HCT116 (cell line): ENCODE results near the gene TSPAN15. TPM values are rescaled to one million over a fixed set of nuclear protein-coding genes. Genes with fewer than 3 reads are reported as not detected.

ENCODE experiments used
- ATAC-seq: fragments of 200-7000 bp; cut with Tn5 transposase; 2 replicates; pipeline ENCODE4 v1.9.1; 2020; ENCODE audit warnings: mild to moderate bottlenecking, moderate library complexity
- BruUV-seq: library from RNA; stranded (reverse); fragments of 400-500 nt; replicated peaks from 2 replicates; lab custom pipeline; 2021; lab: Mats Ljungman, UMichigan
- CTCF ChIA-PET: fragments of 300-600 bp; sonication (Branson Sonifier 250); formaldehyde crosslinking; loops from one replicate; lab custom pipeline; 2021; ENCODE audit warnings: antibody characterized with exemption; lab: Charles Lee
- POLR2A ChIA-PET: fragments of 300-600, 350-600 bp; sonication (Branson Sonifier 250); formaldehyde crosslinking; loops from one replicate; lab custom pipeline; 2021; ENCODE audit warnings: antibody characterized with exemption; lab: Charles Lee
- RAD21 ChIA-PET, 2 experiments: fragments of 300-600 bp; sonication (Branson Sonifier 250); formaldehyde crosslinking; loops; one replicate each; lab custom pipeline; 2023; ENCODE audit warnings: low total read pairs in 2 of 2; ENCODE audit not compliant: uncharacterized antibody in 2 of 2, unreplicated experiment in 2 of 2, low non-redundant PET in 1 of 2; lab: Charles Lee
- DNase-seq: peaks from one replicate; pipeline ENCODE4 v3.0.0-alpha.2; 2010; ENCODE audit warnings: low read depth, low spot score
- H2AFZ ChIP-seq: fragments of 200-600 bp; shearing (Covaris generic), sonication (generic); 2 replicates; pipeline ENCODE4 v1.6.1; 2017; ENCODE audit warnings: low read depth, mixed run types, mixed read lengths, antibody characterized with exemption, low read length; ENCODE audit not compliant: poor library complexity, severe bottlenecking
- H3K27ac ChIP-seq: 2 replicates; pipeline ENCODE4 v1.5.1; 2012; ENCODE audit warnings: low read depth, low read length
- H3K27me3 ChIP-seq: fragments of 200-600 bp; sonication (generic); 2 replicates; pipeline ENCODE4 v1.6.1; 2016; ENCODE audit warnings: mixed run types, low read length, mixed read lengths; ENCODE audit not compliant: insufficient read depth
- H3K36me3 ChIP-seq, 2 experiments: fragments of 200-500 bp in 1 of 2; fragments of 200-600 bp in 1 of 2; sonication (Bioruptor generic) in 1 of 2; sonication (generic) in 1 of 2; 2 replicates each; pipeline versions ENCODE4 v1.5.1 to v1.6.1; 2014 to 2016; ENCODE audit warnings: low read length in 2 of 2, inconsistent platforms in 1 of 2, mixed read lengths in 1 of 2, mixed run types in 1 of 2; ENCODE audit not compliant: insufficient read depth in 2 of 2, control insufficient read depth in 1 of 2
- H3K4me1 ChIP-seq, 2 experiments: fragments of 200-600 bp in 1 of 2; sonication (generic) in 1 of 2; 2 replicates each; pipeline versions ENCODE4 v1.5.1 to v1.6.1; 2012 to 2017; ENCODE audit warnings: low read length in 2 of 2, inconsistent platforms in 1 of 2, mild to moderate bottlenecking in 1 of 2, mixed read lengths in 1 of 2, mixed run types in 1 of 2, moderate library complexity in 1 of 2; ENCODE audit not compliant: insufficient read depth in 2 of 2, control insufficient read depth in 1 of 2
- H3K4me2 ChIP-seq: fragments of 200-600 bp; sonication (generic); 2 replicates; pipeline ENCODE4 v1.6.1; 2017; ENCODE audit warnings: mixed run types, low read length, mixed read lengths
- H3K4me3 ChIP-seq, 2 experiments: fragments of 200-600 bp in 1 of 2; sonication (generic) in 1 of 2; replicated peaks in 1 of 2; 2 replicates each; pipeline ENCODE4 v1.5.1; 2011 to 2016; ENCODE audit warnings: low read length in 2 of 2, control low read depth in 1 of 2, low read depth in 1 of 2, mild to moderate bottlenecking in 1 of 2, mixed read lengths in 1 of 2, mixed run types in 1 of 2
- H3K79me2 ChIP-seq: fragments of 200-600 bp; sonication (generic); 2 replicates; pipeline ENCODE4 v1.6.1; 2017; ENCODE audit warnings: mild to moderate bottlenecking, mixed run types, low read length, moderate library complexity, mixed read lengths; ENCODE audit not compliant: insufficient read depth
- H3K9ac ChIP-seq: fragments of 200-600 bp; sonication (generic); 2 replicates; pipeline ENCODE4 v1.6.1; 2016; ENCODE audit warnings: low read length, mixed read lengths
- H3K9me2 ChIP-seq: fragments of 200-600 bp; sonication (generic), shearing (Covaris generic); 2 replicates; pipeline ENCODE4 v1.6.1; 2017; ENCODE audit warnings: mixed run types, mild to moderate bottlenecking, moderate library complexity; ENCODE audit not compliant: insufficient read depth
- H3K9me3 ChIP-seq, 2 experiments: fragments of 200-500 bp in 1 of 2; fragments of 200-600 bp in 1 of 2; sonication (Bioruptor generic) in 1 of 2; sonication (generic) in 1 of 2; 2 replicates each; pipeline ENCODE4 v1.6.1; 2014 to 2017; ENCODE audit warnings: low read length in 2 of 2, mixed read lengths in 2 of 2, inconsistent platforms in 1 of 2, low read depth in 1 of 2, mild to moderate bottlenecking in 1 of 2, mixed run types in 1 of 2, moderate library complexity in 1 of 2; ENCODE audit not compliant: control insufficient read depth in 1 of 2, insufficient read depth in 1 of 2
- H4K20me1 ChIP-seq: fragments of 200-600 bp; sonication (generic), shearing (Covaris generic); 2 replicates; pipeline ENCODE4 v1.6.1; 2017; ENCODE audit warnings: mixed run types, mild to moderate bottlenecking, moderate library complexity; ENCODE audit not compliant: insufficient read depth
- CBX3 ChIP-seq: IDR thresholded peaks from 2 replicates; pipeline ENCODE4 v1.6.1; 2012; ENCODE audit warnings: low read depth
- CEBPB ChIP-seq: IDR thresholded peaks from 2 replicates; pipeline ENCODE4 v1.6.1; 2012; ENCODE audit warnings: low read depth
- EGR1 ChIP-seq: IDR thresholded peaks from 2 replicates; pipeline ENCODE4 v1.6.1; 2012; ENCODE audit warnings: low read depth
- ELF1 ChIP-seq: IDR thresholded peaks from 2 replicates; pipeline ENCODE4 v1.6.1; 2012; ENCODE audit warnings: low read depth, borderline replicate concordance
- FOSL1 ChIP-seq: IDR thresholded peaks from 2 replicates; pipeline ENCODE4 v1.6.1; 2012; ENCODE audit warnings: low read depth
- JUND ChIP-seq: IDR thresholded peaks from 2 replicates; pipeline ENCODE4 v1.6.1; 2012
- POLR2A ChIP-seq: IDR thresholded peaks from 2 replicates; pipeline ENCODE4 v1.7.0; 2011; ENCODE audit warnings: borderline replicate concordance; ENCODE audit not compliant: insufficient read depth, insufficient read length; ENCODE audit errors: extremely low read depth
- POLR2AphosphoS5 ChIP-seq: IDR thresholded peaks from 2 replicates; pipeline ENCODE4 v1.6.1; 2011; ENCODE audit warnings: mild to moderate bottlenecking, low read depth, low read length, moderate library complexity
- RAD21 ChIP-seq: IDR thresholded peaks from 2 replicates; pipeline ENCODE4 v1.6.1; 2012; ENCODE audit warnings: low read depth, mild to moderate bottlenecking
- SIN3A ChIP-seq: IDR thresholded peaks from 2 replicates; pipeline ENCODE4 v1.6.1; 2012; ENCODE audit warnings: low read depth
- SP1 ChIP-seq: IDR thresholded peaks from 2 replicates; pipeline ENCODE4 v1.6.1; 2012; ENCODE audit warnings: low read depth
- TCF7L2 ChIP-seq: IDR thresholded peaks from 2 replicates; pipeline ENCODE4 v1.7.0; 2011; ENCODE audit warnings: borderline replicate concordance, inconsistent platforms; ENCODE audit not compliant: insufficient read depth, insufficient read length; ENCODE audit errors: extremely low read depth
- YY1 ChIP-seq: IDR thresholded peaks from 2 replicates; pipeline ENCODE4 v1.6.1; 2011; ENCODE audit warnings: low read length, low read depth, moderate library complexity, mild to moderate bottlenecking; ENCODE audit not compliant: insufficient replicate concordance; ENCODE audit errors: extremely low read depth
- ZFX ChIP-seq: fragments of 450-650 bp; IDR thresholded peaks from 2 replicates; pipeline ENCODE4 v1.6.1; 2017
- intact Hi-C: fragments of 100-400 bp; cut with micrococcal nuclease; formaldehyde crosslinking; loops from 2 replicates; pipeline ENCODE4 v1.10.0; 2022
- total RNA-seq: library from RNA; stranded (reverse); gene quantifications from one replicate; pipeline ENCODE4 v1.2.1, GENCODE V29; 2021; ENCODE audit not compliant: unreplicated experiment
- TF ChIP-seq, protein P1 (sequence below), 3 experiments: fragments of 200-600 bp in 1 of 3; sonication (generic) in 1 of 3; IDR thresholded peaks in 2 of 3; conservative IDR thresholded peaks in 1 of 3; 2 replicates each; pipeline ENCODE4 v1.5.1; 2012 to 2017; ENCODE audit warnings: low read depth in 2 of 3, low read length in 2 of 3, antibody characterized with exemption in 1 of 3, borderline replicate concordance in 1 of 3, control low read depth in 1 of 3, mild to moderate bottlenecking in 1 of 3, mixed read lengths in 1 of 3, mixed run types in 1 of 3, moderate library complexity in 1 of 3; ENCODE audit not compliant: insufficient read depth in 1 of 3
- TF ChIP-seq, protein P2 (sequence below): IDR thresholded peaks from 2 replicates; pipeline ENCODE4 v1.6.1; 2011; ENCODE audit warnings: mild to moderate bottlenecking, low read length, moderate library complexity; ENCODE audit not compliant: insufficient replicate concordance; ENCODE audit errors: extremely low read depth
- TF ChIP-seq, protein P3 (sequence below): IDR thresholded peaks from 2 replicates; pipeline ENCODE4 v1.6.1; 2012; ENCODE audit warnings: low read depth

TSPAN15 gene
- total RNA-seq, 1 experiment from 2014 or later, result 16.0 TPM

DNA sequence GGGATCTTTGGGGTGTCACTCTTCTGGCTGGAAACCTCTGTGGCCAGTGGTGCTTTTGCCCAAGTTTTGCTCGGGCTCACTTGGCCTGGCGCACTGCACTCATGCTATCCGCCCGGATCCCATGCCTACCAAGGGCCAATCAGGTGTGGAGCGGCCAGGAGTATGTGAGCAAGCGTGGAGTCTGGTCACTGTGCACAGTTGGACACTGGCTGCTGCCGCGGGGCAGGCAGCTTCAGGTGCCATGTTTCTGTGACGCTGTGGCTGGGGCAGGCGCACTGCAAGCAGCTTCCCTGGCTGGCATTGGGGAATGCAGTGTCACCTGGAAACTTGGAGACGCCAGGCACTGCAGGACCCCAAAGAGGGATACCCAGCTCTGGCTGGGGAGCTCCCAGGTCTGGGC is 76.7 kb downstream of the TSPAN15 start:
- Histone ChIP-seq H4K20me1 (no peaks in the 10 kb centered on the region), H3K9me3 (no peaks in the 10 kb centered on the region), H3K9ac (no peak overlapping the region), H3K4me3 (no peak overlapping the region), H3K27me3 (no peaks in the 10 kb centered on the region), H3K27ac (no peak overlapping the region), H2AFZ (no peak overlapping the region), H3K36me3 (no peaks in the 10 kb centered on the region), H3K79me2 (no peaks in the 10 kb centered on the region), H3K4me2 (no peak overlapping the region), H3K9me2 (no peaks in the 10 kb centered on the region), H3K4me1 (no peaks in the 10 kb centered on the region)
- ATAC-seq (no peak), DNase-seq (no peak)
- CTCF ChIA-PET, result interaction anchor here (4.1 kb wide), 1 partner anchor 13 kb away, joined by 25 read pairs; no protein-coding TSS in a partner anchor
- TF ChIP-seq, protein P1, sequence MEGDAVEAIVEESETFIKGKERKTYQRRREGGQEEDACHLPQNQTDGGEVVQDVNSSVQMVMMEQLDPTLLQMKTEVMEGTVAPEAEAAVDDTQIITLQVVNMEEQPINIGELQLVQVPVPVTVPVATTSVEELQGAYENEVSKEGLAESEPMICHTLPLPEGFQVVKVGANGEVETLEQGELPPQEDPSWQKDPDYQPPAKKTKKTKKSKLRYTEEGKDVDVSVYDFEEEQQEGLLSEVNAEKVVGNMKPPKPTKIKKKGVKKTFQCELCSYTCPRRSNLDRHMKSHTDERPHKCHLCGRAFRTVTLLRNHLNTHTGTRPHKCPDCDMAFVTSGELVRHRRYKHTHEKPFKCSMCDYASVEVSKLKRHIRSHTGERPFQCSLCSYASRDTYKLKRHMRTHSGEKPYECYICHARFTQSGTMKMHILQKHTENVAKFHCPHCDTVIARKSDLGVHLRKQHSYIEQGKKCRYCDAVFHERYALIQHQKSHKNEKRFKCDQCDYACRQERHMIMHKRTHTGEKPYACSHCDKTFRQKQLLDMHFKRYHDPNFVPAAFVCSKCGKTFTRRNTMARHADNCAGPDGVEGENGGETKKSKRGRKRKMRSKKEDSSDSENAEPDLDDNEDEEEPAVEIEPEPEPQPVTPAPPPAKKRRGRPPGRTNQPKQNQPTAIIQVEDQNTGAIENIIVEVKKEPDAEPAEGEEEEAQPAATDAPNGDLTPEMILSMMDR (IDR thresholded peaks at IDR 0.05 in 2 of 3, conservative IDR thresholded peaks at IDR 0.05 in 1 of 3; ENCODE audit: borderline replicate concordance in 1 of 3, insufficient read depth in 1 of 3, low read depth in 2 of 3, low read length in 2 of 3), result no peak
- TF ChIP-seq CEBPB, result no peak
- TF ChIP-seq POLR2A, result no peak
- TF ChIP-seq CBX3, result no peak
- TF ChIP-seq SIN3A, result no peak
- TF ChIP-seq FOSL1, result no peak
- TF ChIP-seq EGR1, result no peak
- TF ChIP-seq, protein P2, sequence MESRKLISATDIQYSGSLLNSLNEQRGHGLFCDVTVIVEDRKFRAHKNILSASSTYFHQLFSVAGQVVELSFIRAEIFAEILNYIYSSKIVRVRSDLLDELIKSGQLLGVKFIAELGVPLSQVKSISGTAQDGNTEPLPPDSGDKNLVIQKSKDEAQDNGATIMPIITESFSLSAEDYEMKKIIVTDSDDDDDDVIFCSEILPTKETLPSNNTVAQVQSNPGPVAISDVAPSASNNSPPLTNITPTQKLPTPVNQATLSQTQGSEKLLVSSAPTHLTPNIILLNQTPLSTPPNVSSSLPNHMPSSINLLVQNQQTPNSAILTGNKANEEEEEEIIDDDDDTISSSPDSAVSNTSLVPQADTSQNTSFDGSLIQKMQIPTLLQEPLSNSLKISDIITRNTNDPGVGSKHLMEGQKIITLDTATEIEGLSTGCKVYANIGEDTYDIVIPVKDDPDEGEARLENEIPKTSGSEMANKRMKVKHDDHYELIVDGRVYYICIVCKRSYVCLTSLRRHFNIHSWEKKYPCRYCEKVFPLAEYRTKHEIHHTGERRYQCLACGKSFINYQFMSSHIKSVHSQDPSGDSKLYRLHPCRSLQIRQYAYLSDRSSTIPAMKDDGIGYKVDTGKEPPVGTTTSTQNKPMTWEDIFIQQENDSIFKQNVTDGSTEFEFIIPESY, result no peak
- TF ChIP-seq YY1, result no peak
- no peak for TF ChIP-seq JUND
- TF ChIP-seq RAD21, result no peak
- TF ChIP-seq ELF1, result no peak
- TF ChIP-seq, protein P3, sequence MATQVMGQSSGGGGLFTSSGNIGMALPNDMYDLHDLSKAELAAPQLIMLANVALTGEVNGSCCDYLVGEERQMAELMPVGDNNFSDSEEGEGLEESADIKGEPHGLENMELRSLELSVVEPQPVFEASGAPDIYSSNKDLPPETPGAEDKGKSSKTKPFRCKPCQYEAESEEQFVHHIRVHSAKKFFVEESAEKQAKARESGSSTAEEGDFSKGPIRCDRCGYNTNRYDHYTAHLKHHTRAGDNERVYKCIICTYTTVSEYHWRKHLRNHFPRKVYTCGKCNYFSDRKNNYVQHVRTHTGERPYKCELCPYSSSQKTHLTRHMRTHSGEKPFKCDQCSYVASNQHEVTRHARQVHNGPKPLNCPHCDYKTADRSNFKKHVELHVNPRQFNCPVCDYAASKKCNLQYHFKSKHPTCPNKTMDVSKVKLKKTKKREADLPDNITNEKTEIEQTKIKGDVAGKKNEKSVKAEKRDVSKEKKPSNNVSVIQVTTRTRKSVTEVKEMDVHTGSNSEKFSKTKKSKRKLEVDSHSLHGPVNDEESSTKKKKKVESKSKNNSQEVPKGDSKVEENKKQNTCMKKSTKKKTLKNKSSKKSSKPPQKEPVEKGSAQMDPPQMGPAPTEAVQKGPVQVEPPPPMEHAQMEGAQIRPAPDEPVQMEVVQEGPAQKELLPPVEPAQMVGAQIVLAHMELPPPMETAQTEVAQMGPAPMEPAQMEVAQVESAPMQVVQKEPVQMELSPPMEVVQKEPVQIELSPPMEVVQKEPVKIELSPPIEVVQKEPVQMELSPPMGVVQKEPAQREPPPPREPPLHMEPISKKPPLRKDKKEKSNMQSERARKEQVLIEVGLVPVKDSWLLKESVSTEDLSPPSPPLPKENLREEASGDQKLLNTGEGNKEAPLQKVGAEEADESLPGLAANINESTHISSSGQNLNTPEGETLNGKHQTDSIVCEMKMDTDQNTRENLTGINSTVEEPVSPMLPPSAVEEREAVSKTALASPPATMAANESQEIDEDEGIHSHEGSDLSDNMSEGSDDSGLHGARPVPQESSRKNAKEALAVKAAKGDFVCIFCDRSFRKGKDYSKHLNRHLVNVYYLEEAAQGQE, result no peak
- no peak for TF ChIP-seq TCF7L2
- TF ChIP-seq POLR2AphosphoS5, result no peak
- no peak for TF ChIP-seq SP1
- TF ChIP-seq ZFX, result no peak
- no TSS peak for BruUV-seq
- RAD21 ChIA-PET, result no interaction called here
- intact Hi-C loops, result no loop called here
- POLR2A ChIA-PET, result no interaction called here
